ENCODE measurements around the gene TMEM181.

The TMEM181 gene

DNA sequence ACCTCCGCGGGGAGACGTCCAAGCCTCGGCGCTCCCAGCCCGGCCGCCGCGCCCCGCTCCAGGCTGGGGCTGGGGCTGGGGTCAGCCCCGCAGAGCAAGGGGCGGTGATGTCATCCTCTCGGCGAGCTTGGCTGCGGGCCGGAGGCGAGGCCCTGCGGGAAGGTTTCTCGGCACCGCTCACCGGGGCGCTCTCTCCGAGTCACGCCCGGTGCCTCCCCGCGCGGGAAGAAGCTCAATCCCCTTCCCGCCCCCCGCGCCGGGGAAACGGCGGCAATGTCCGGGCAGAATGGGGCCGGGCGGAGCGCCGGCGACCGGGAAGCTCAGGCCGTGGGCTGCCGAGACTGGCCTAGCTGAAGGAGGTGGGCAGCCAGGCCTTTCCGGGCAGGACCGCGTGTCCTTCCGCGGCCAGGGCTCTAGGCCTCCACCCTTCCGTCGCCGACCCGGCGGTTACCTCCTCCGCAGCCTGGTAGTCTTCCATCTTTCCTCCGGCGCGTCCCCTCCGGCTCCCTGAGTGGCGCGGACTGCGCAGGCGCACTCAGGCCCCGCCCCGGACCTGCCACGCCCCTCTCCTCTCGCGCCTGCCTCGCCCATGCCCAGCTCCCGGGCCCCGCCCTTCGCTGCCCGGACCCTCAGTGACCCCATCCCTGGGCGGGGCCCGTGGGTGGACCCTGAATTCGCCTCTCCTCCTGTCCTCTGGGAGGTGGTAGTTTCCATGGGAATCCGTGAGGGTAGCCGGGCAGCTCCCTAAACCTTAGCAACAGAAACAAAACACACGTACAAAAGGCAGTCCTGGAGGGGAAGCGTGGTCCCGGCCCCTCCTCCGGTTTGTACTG is 84.6 kb downstream of the TMEM181 start, which contains the start of gene DYNLT1:
DYNLT1 (minus strand) TSS at position 513 of the 833 bp plus-strand sequence; CDS start at position 478, 35 bp downstream.
- Mint-ChIP-seq H3K27ac (peak within 1 kb of the TSS; percentile 99), H3K36me3 (ENCODE audit: low read depth) (peaks cover 33% of the 10 kb centered on the region), H3K9me3 (no peaks in the 10 kb centered on the region), H3K4me3 (peak within 1 kb of the TSS; percentile 98), H3K4me1 (peaks cover 56% of the 10 kb centered on the region), H3K27me3 (ENCODE audit: low read depth, poor library complexity) (peaks cover 15% of the 10 kb centered on the region)
- DNase-seq: peak; percentile 97
- no peak for TF ChIP-seq CTCF (IDR thresholded peaks at IDR 0.05)

- no peak for TF ChIP-seq CTCF (IDR thresholded peaks at IDR 0.05)
- Mint-ChIP-seq H3K4me1 (peaks cover 52% of the 10 kb centered on the region), H3K27ac (peak overlapping the region; percentile 36), H3K4me3 (peak overlapping the region; percentile 90), H3K36me3 (ENCODE audit: low read depth) (peaks cover 24% of the 10 kb centered on the region), H3K9me3 (no peaks in the 10 kb centered on the region), H3K27me3 (ENCODE audit: low read depth, poor library complexity) (peaks cover 21% of the 10 kb centered on the region)
- no peak for DNase-seq
Observed at GRCh38 chr6:158645064-158646022, 85.5 kb downstream of the TMEM181 start.

GRCh38 chr6:158646023-158646910 is 86.4 kb downstream of the TMEM181 start:
- no peaks in the 10 kb centered on the region for H3K9me3 Mint-ChIP-seq
- H3K27ac Mint-ChIP-seq: no peak overlapping the region
- H3K36me3 Mint-ChIP-seq (ENCODE audit: low read depth): peaks cover 15% of the 10 kb centered on the region
- TF ChIP-seq CTCF (IDR thresholded peaks at IDR 0.05): no peak
- peaks cover 42% of the 10 kb centered on the region for H3K4me1 Mint-ChIP-seq
- peaks cover 21% of the 10 kb centered on the region for H3K27me3 Mint-ChIP-seq (ENCODE audit: low read depth, poor library complexity)
- no peak for DNase-seq
- H3K4me3 Mint-ChIP-seq: peak overlapping the region; percentile 90

DNA sequence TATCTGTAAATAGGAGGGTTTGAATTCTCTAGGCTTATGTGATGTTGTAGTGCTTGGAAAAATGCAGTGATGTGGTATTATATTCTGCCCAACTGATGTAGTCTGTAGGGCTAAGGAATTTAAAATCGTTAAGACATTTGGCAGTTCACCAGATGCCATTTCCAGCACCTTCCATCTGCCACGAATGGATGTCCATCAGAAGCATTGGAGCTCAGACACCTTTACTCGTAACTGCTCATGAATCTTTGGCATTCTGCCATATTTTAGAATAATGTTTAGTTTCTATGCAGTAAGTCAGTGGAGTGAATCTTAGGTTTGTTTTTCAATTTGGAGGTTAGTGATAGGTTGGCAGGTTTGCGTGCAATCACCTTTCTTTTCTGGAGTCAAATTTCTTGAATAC is 87.6 kb downstream of the TMEM181 start:
- no peak for TF ChIP-seq CTCF (IDR thresholded peaks at IDR 0.05)
- peaks cover 6% of the 10 kb centered on the region for H3K36me3 Mint-ChIP-seq (ENCODE audit: low read depth)
- no peak overlapping the region for H3K27ac Mint-ChIP-seq
- no peaks in the 10 kb centered on the region for H3K9me3 Mint-ChIP-seq
- no peak overlapping the region for H3K4me3 Mint-ChIP-seq
- H3K4me1 Mint-ChIP-seq: peaks cover 33% of the 10 kb centered on the region
- H3K27me3 Mint-ChIP-seq (ENCODE audit: low read depth, poor library complexity): peaks cover 21% of the 10 kb centered on the region
- no peak for DNase-seq

- DNase-seq: no peak
- H3K4me1 Mint-ChIP-seq: peaks cover 22% of the 10 kb centered on the region
- H3K9me3 Mint-ChIP-seq: no peaks in the 10 kb centered on the region
- peaks cover 24% of the 10 kb centered on the region for H3K27me3 Mint-ChIP-seq (ENCODE audit: low read depth, poor library complexity)
- no peak for TF ChIP-seq CTCF (IDR thresholded peaks at IDR 0.05)
- H3K27ac Mint-ChIP-seq: no peak overlapping the region
- no peaks in the 10 kb centered on the region for H3K36me3 Mint-ChIP-seq (ENCODE audit: low read depth)
- H3K4me3 Mint-ChIP-seq: no peak overlapping the region
Observed at GRCh38 chr6:158648682-158649131, 88.8 kb downstream of the TMEM181 start.

Measured in nephron progenitor cell (in vitro differentiated cells).